Glutamatergic neuron (in vitro differentiated cells): Measurements from ENCODE around the gene BID. TPM values are rescaled to one million over a fixed set of nuclear protein-coding genes. Genes with fewer than 3 reads are reported as not detected.

Experiments used
- DNase-seq: peaks from one replicate; pipeline ENCODE4 v3.0.0; 2022
- H3K27ac Mint-ChIP-seq: one replicate; pipeline ENCODE4 v1.8.0; 2020; ENCODE audit warnings: mild to moderate bottlenecking, mixed read lengths, inconsistent platforms; ENCODE audit not compliant: unreplicated experiment
- H3K27me3 Mint-ChIP-seq: one replicate; pipeline ENCODE4 v1.8.0; 2020; ENCODE audit warnings: mild to moderate bottlenecking, moderate library complexity, mixed read lengths, inconsistent platforms; ENCODE audit not compliant: unreplicated experiment
- H3K36me3 Mint-ChIP-seq: one replicate; pipeline ENCODE4 v1.8.0; 2020; ENCODE audit warnings: mild to moderate bottlenecking, mixed read lengths, inconsistent platforms; ENCODE audit not compliant: unreplicated experiment
- H3K4me1 Mint-ChIP-seq: one replicate; pipeline ENCODE4 v1.8.0; 2020; ENCODE audit warnings: mild to moderate bottlenecking, low read depth, mixed read lengths, inconsistent platforms; ENCODE audit not compliant: unreplicated experiment
- H3K4me3 Mint-ChIP-seq: one replicate; pipeline ENCODE4 v1.8.0; 2020; ENCODE audit warnings: mild to moderate bottlenecking, mixed read lengths, inconsistent platforms; ENCODE audit not compliant: unreplicated experiment
- H3K9me3 Mint-ChIP-seq: one replicate; pipeline ENCODE4 v1.8.0; 2020; ENCODE audit warnings: mild to moderate bottlenecking, moderate library complexity, mixed read lengths, inconsistent platforms; ENCODE audit not compliant: unreplicated experiment
- CTCF ChIP-seq: fragments of 200-600 bp; sonication (generic); IDR thresholded peaks from one replicate; pipeline ENCODE4 v1.5.0; 2021; ENCODE audit not compliant: partially characterized antibody, unreplicated experiment
- total RNA-seq: library from RNA; stranded (reverse); fragmentation: NEBNext Ultra II Directional; extraction: Animal tissue kit (Norgen Biotek cat#: 25700); gene quantifications from one replicate; pipeline ENCODE4 v1.2.1, GENCODE V29; 2021; ENCODE audit not compliant: unreplicated experiment

The BID gene
- total RNA-seq, 1 donor from 2014 or later, result 18.5 TPM

- Mint-ChIP-seq H3K9me3 (peaks cover 8% of the 10 kb centered on the region), H3K4me3 (peak overlapping the region; percentile 79), H3K27me3 (peaks cover 12% of the 10 kb centered on the region), H3K36me3 (no peaks in the 10 kb centered on the region), H3K27ac (peak overlapping the region; percentile 43), H3K4me1 (peaks cover 11% of the 10 kb centered on the region)
- TF ChIP-seq CTCF, result no peak
- DNase-seq, result no peak
Observed at GRCh38 chr22:17772249-17772957, 1.9 kb downstream of the BID start.

- TF ChIP-seq CTCF, result no peak
- H3K4me3 Mint-ChIP-seq, result no peak overlapping the region
- peaks cover 10% of the 10 kb centered on the region for H3K27me3 Mint-ChIP-seq
- peaks cover 9% of the 10 kb centered on the region for H3K4me1 Mint-ChIP-seq
- peaks cover 5% of the 10 kb centered on the region for H3K9me3 Mint-ChIP-seq
- H3K36me3 Mint-ChIP-seq, result no peaks in the 10 kb centered on the region
- H3K27ac Mint-ChIP-seq, result peak overlapping the region; percentile 22
- no peak for DNase-seq
Observed at GRCh38 chr22:17770180-17771077, 3.8 kb downstream of the BID start.

- Mint-ChIP-seq H3K9me3 (peaks cover 5% of the 10 kb centered on the region), H3K4me1 (peaks cover 9% of the 10 kb centered on the region), H3K36me3 (no peaks in the 10 kb centered on the region), H3K4me3 (no peak overlapping the region), H3K27ac (no peak overlapping the region), H3K27me3 (peaks cover 8% of the 10 kb centered on the region)
- no peak for TF ChIP-seq CTCF
- no peak for DNase-seq
Observed at GRCh38 chr22:17769716-17770082, 4.6 kb downstream of the BID start.

GRCh38 chr22:17769013-17769715 lies 5.1 kb downstream of the BID start:
- peaks cover 8% of the 10 kb centered on the region for H3K27me3 Mint-ChIP-seq
- no peak overlapping the region for H3K27ac Mint-ChIP-seq
- no peak for TF ChIP-seq CTCF
- DNase-seq, result no peak
- H3K4me1 Mint-ChIP-seq, result peaks cover 9% of the 10 kb centered on the region
- no peaks in the 10 kb centered on the region for H3K36me3 Mint-ChIP-seq
- no peak overlapping the region for H3K4me3 Mint-ChIP-seq
- peaks cover 5% of the 10 kb centered on the region for H3K9me3 Mint-ChIP-seq
